ENCODE results near the gene PKP3.

Gene PKP3

GRCh38 chr11:375065-376025 is 18.7 kb upstream of the PKP3 start:
- DNase-seq (ENCODE audit: extremely low spot score): no peak
- POLR2A ChIA-PET: no interaction called here
- CTCF ChIA-PET: no interaction called here
- no peak for TF ChIP-seq CTCF (IDR thresholded peaks at IDR 0.05; ENCODE audit: control extremely low read depth, extremely low read depth, low read depth, missing control alignments)

GRCh38 chr11:376531-377173 is 17.4 kb upstream of the PKP3 start:
- no peak for DNase-seq (ENCODE audit: extremely low spot score)
- TF ChIP-seq CTCF (IDR thresholded peaks at IDR 0.05; ENCODE audit: control extremely low read depth, extremely low read depth, low read depth, missing control alignments): no peak
- CTCF ChIA-PET: no interaction called here
- POLR2A ChIA-PET: interaction anchor here (0.6 kb wide), 1 partner anchor 82 kb away, joined by 8 read pairs; no protein-coding TSS in a partner anchor

GRCh38 chr11:377174-377865 is 16.7 kb upstream of the PKP3 start:
- ChIA-PET POLR2A (no interaction called here), CTCF (no interaction called here)
- DNase-seq (ENCODE audit: extremely low spot score): no peak
- no peak for TF ChIP-seq CTCF (IDR thresholded peaks at IDR 0.05; ENCODE audit: control extremely low read depth, extremely low read depth, low read depth, missing control alignments)

GRCh38 chr11:377883-378500 is 16.0 kb upstream of the PKP3 start:
- no peak for TF ChIP-seq CTCF (IDR thresholded peaks at IDR 0.05; ENCODE audit: control extremely low read depth, extremely low read depth, low read depth, missing control alignments)
- POLR2A ChIA-PET: no interaction called here
- no peak for DNase-seq (ENCODE audit: extremely low spot score)
- CTCF ChIA-PET: no interaction called here

GRCh38 chr11:379205-380094 is 14.6 kb upstream of the PKP3 start:
- ChIA-PET POLR2A (no interaction called here), CTCF (no interaction called here)
- DNase-seq (ENCODE audit: extremely low spot score): no peak
- TF ChIP-seq CTCF (IDR thresholded peaks at IDR 0.05; ENCODE audit: control extremely low read depth, extremely low read depth, low read depth, missing control alignments): no peak

All from GM10248 (cell line).